NCI-H82 treated with DMSO at 0.1 percent for 48 hours (cell line): ENCODE results near the gene ZBED4.
"Not testable (repeated sequence)": the region's sequence is repeated elsewhere in the genome, so short reads cannot be mapped to it uniquely, and the experiment has no call there.

ENCODE experiments used
- DNase-seq: peaks from one replicate; lab custom pipeline; 2025; ENCODE audit not compliant: unreplicated experiment; lab: John Stamatoyannopoulos, UW

The ZBED4 gene

GRCh38 chr22:49852898-49853894, at the start of gene ZBED4:
Gene ZBED4, plus strand, starts transcription at chr22:49853844. Its CDS starts 29,819 bp downstream, at chr22:49883663.
- peak; percentile 76 for DNase-seq

- DNase-seq = no peak
These were observed 46.5 kb upstream of the ZBED4 start for GRCh38 chr22:49807129-49807528.

- no peak for DNase-seq
These were observed 45.6 kb upstream of the ZBED4 start for GRCh38 chr22:49807780-49808708.

GRCh38 chr22:49810363-49811019, 43.2 kb upstream of the ZBED4 start:
- no peak for DNase-seq

- no peak for DNase-seq
These were observed 42.4 kb upstream of the ZBED4 start for GRCh38 chr22:49811020-49811791.

GRCh38 chr22:49812838-49813237, 40.8 kb upstream of the ZBED4 start:
- DNase-seq = no peak

GRCh38 chr22:49814164-49814686, 39.4 kb upstream of the ZBED4 start:
- DNase-seq = no peak

- DNase-seq = no peak
These were observed 38.8 kb upstream of the ZBED4 start for GRCh38 chr22:49814856-49815255.

- no peak for DNase-seq
These were observed 38.0 kb upstream of the ZBED4 start for GRCh38 chr22:49815641-49816091.

- DNase-seq = no peak
These were observed 36.3 kb upstream of the ZBED4 start for GRCh38 chr22:49817359-49817758.

- no peak for DNase-seq
These were observed 32.7 kb upstream of the ZBED4 start for GRCh38 chr22:49820984-49821383.

- DNase-seq = not testable (repeated sequence)
These were observed 31.9 kb upstream of the ZBED4 start for GRCh38 chr22:49821741-49822140.

GRCh38 chr22:49823289-49824045, 30.2 kb upstream of the ZBED4 start:
- no peak for DNase-seq

- no peak for DNase-seq
These were observed 29.3 kb upstream of the ZBED4 start for GRCh38 chr22:49824185-49824925.

- no peak for DNase-seq
These were observed 28.7 kb upstream of the ZBED4 start for GRCh38 chr22:49824936-49825335.

GRCh38 chr22:49825436-49825835, 28.2 kb upstream of the ZBED4 start:
- DNase-seq = no peak

GRCh38 chr22:49825944-49826602, 27.6 kb upstream of the ZBED4 start:
- no peak for DNase-seq
